GM23338 (cell line): ENCODE measurements around the gene MYLK. TPM values are rescaled to one million over a fixed set of nuclear protein-coding genes. Genes with fewer than 3 reads are reported as not detected.

Experiments used
- ATAC-seq: fragments of 200-7000 bp; cut with Tn5 transposase; 3 replicates; pipeline ENCODE4 v1.9.1; 2020
- DNase-seq: peaks from one replicate; pipeline ENCODE4 v3.0.0-alpha.2; 2015; ENCODE audit warnings: low spot score
- H2AFZ ChIP-seq: fragments of 200-600 bp; sonication (generic); 2 replicates; pipeline ENCODE4 v1.8.0; 2016; ENCODE audit warnings: antibody characterized with exemption, mild to moderate bottlenecking, moderate library complexity
- H3F3A ChIP-seq: fragments of 200-600 bp; sonication (generic); replicated peaks from 2 replicates; pipeline ENCODE4 v1.8.0; 2017; ENCODE audit warnings: antibody characterized with exemption, mixed run types, low read depth
- H3K27ac ChIP-seq: fragments of 200-600 bp; sonication (generic); 2 replicates; pipeline ENCODE4 v1.6.1; 2016; ENCODE audit warnings: low read depth
- H3K27me3 ChIP-seq: fragments of 200-600 bp; sonication (generic); 2 replicates; pipeline ENCODE4 v1.8.0; 2016; ENCODE audit warnings: mild to moderate bottlenecking, mixed run types, moderate library complexity; ENCODE audit not compliant: insufficient read depth
- H3K36me3 ChIP-seq: fragments of 200-600 bp; sonication (generic); 2 replicates; pipeline ENCODE4 v1.8.0; 2016; ENCODE audit warnings: mild to moderate bottlenecking; ENCODE audit not compliant: insufficient read depth
- H3K4me1 ChIP-seq: fragments of 200-600 bp; sonication (generic); 2 replicates; pipeline ENCODE4 v1.8.0; 2016; ENCODE audit warnings: mild to moderate bottlenecking, moderate library complexity; ENCODE audit not compliant: insufficient read depth
- H3K4me2 ChIP-seq: fragments of 200-600 bp; sonication (generic); 2 replicates; pipeline ENCODE4 v1.7.1; 2017; ENCODE audit warnings: mixed run types
- H3K4me3 ChIP-seq: fragments of 200-600 bp; sonication (generic); 2 replicates; pipeline ENCODE4 v1.6.1; 2016; ENCODE audit warnings: mixed run types
- H3K79me2 ChIP-seq: fragments of 200-600 bp; sonication (generic); replicated peaks from 2 replicates; pipeline ENCODE4 v1.8.0; 2017; ENCODE audit warnings: mild to moderate bottlenecking; ENCODE audit not compliant: insufficient read depth
- H3K9me2 ChIP-seq: fragments of 200-600 bp; sonication (generic); 2 replicates; pipeline ENCODE4 v1.8.0; 2017; ENCODE audit not compliant: insufficient read depth
- H4K20me1 ChIP-seq: fragments of 200-600 bp; sonication (generic); replicated peaks from 2 replicates; pipeline ENCODE4 v1.8.0; 2017; ENCODE audit warnings: mild to moderate bottlenecking; ENCODE audit not compliant: insufficient read depth
- H3K27ac Mint-ChIP-seq: 2 replicates; pipeline ENCODE4 v1.8.0; 2020; ENCODE audit warnings: inconsistent platforms, mild to moderate bottlenecking, moderate library complexity, mixed read lengths
- H3K27me3 Mint-ChIP-seq: 3 replicates; pipeline ENCODE4 v1.8.0; 2022; ENCODE audit warnings: low read depth, mild to moderate bottlenecking, moderate library complexity, mixed read lengths, inconsistent platforms; ENCODE audit not compliant: insufficient read depth, poor library complexity
- H3K36me3 Mint-ChIP-seq: 3 replicates; pipeline ENCODE4 v1.8.0; 2021; ENCODE audit warnings: low read depth, mild to moderate bottlenecking, inconsistent platforms, moderate library complexity, mixed read lengths
- H3K4me1 Mint-ChIP-seq: 3 replicates; pipeline ENCODE4 v1.8.0; 2020; ENCODE audit warnings: mild to moderate bottlenecking, inconsistent platforms, mixed read lengths
- H3K4me3 Mint-ChIP-seq: 3 replicates; pipeline ENCODE4 v1.8.0; 2021; ENCODE audit warnings: moderate library complexity, mild to moderate bottlenecking, inconsistent platforms, mixed read lengths
- H3K9me3 Mint-ChIP-seq: 3 replicates; pipeline ENCODE4 v1.8.0; 2020; ENCODE audit warnings: moderate library complexity, mild to moderate bottlenecking, inconsistent platforms, mixed read lengths
- CREB1 ChIP-seq: fragments of 250-450 bp; sonication (Bioruptor Pico); IDR thresholded peaks from 2 replicates; pipeline ENCODE4 v1.5.0; 2020; ENCODE audit warnings: low read depth, mild to moderate bottlenecking, moderate library complexity
- CTCF ChIP-seq, 2 experiments: fragments of 200-600 bp in 1 of 2; sonication (generic) in 1 of 2; conservative IDR thresholded peaks; 2 replicates each; pipeline versions ENCODE4 v1.5.1 to v1.6.1; 2016 to 2017; ENCODE audit warnings: antibody characterized with exemption in 2 of 2, low read depth in 2 of 2, mild to moderate bottlenecking in 2 of 2, moderate library complexity in 1 of 2
- ETS1 ChIP-seq: IDR thresholded peaks from 2 replicates; pipeline ENCODE4 v1.6.1; 2016; ENCODE audit warnings: antibody characterized with exemption
- EZH2 ChIP-seq: fragments of 200-600 bp; sonication (generic); IDR thresholded peaks from one replicate; pipeline ENCODE4 v1.8.0; 2017; ENCODE audit warnings: antibody characterized with exemption, mild to moderate bottlenecking, low read depth; ENCODE audit not compliant: unreplicated experiment
- EZH2phosphoT487 ChIP-seq: fragments of 200-600 bp; sonication (generic); IDR thresholded peaks from one replicate; pipeline ENCODE4 v1.8.1; 2018; ENCODE audit warnings: antibody characterized with exemption; ENCODE audit not compliant: unreplicated experiment
- JUNB ChIP-seq: IDR thresholded peaks from one replicate; pipeline ENCODE4 v1.6.1; 2016; ENCODE audit warnings: antibody characterized with exemption; ENCODE audit not compliant: unreplicated experiment
- NANOG ChIP-seq: IDR thresholded peaks from 2 replicates; pipeline ENCODE4 v1.6.1; 2016; ENCODE audit warnings: antibody characterized with exemption, borderline replicate concordance
- POLR2AphosphoS5 ChIP-seq: IDR thresholded peaks from 2 replicates; pipeline ENCODE4 v1.6.1; 2016; ENCODE audit warnings: antibody characterized with exemption, low read depth
- REST ChIP-seq: IDR thresholded peaks from one replicate; pipeline ENCODE4 v1.6.1; 2018; ENCODE audit warnings: antibody characterized with exemption; ENCODE audit not compliant: unreplicated experiment
- STAT1 ChIP-seq: IDR thresholded peaks from one replicate; pipeline ENCODE4 v1.6.1; 2016; ENCODE audit warnings: antibody characterized with exemption; ENCODE audit not compliant: unreplicated experiment
- ZNF114 ChIP-seq: fragments of 250-450 bp; sonication (Bioruptor Pico); IDR thresholded peaks from 2 replicates; pipeline ENCODE4 v1.5.0; 2020; ENCODE audit warnings: mild to moderate bottlenecking, moderate library complexity
- ZNF331 ChIP-seq: fragments of 250-450 bp; sonication (Bioruptor Pico); IDR thresholded peaks from 2 replicates; pipeline ENCODE4 v1.5.0; 2020; ENCODE audit warnings: low read depth, mild to moderate bottlenecking, moderate library complexity
- ZNF462 ChIP-seq: fragments of 250-450 bp; sonication (Bioruptor Pico); IDR thresholded peaks from 2 replicates; pipeline ENCODE4 v1.5.0; 2020; ENCODE audit warnings: mild to moderate bottlenecking, moderate library complexity
- polyA plus RNA-seq: library from polyadenylated mRNA; unstranded; fragments of >200 nt; fragmentation: Nextera tagmentation; extraction: Ambion mirVana; gene quantifications from 2 replicates; pipeline ENCODE4 v1.2.1, GENCODE V29; 2016
- total RNA-seq: library from RNA; depleted of rRNA; stranded (reverse); fragments of >200 nt; shearing (Covaris generic); gene quantifications from 2 replicates; pipeline ENCODE4 v1.2.3, GENCODE V29; 2014

Gene MYLK
- total and polyA plus RNA-seq, 2 experiments from 2014 or later, result 11.5 to 17.9 TPM

- H3K9me3 Mint-ChIP-seq, result no peaks in the 10 kb centered on the region
- DNase-seq, result no peak
- peaks cover 15% of the 10 kb centered on the region for H3K4me1 Mint-ChIP-seq
- Histone ChIP-seq H3K27me3 (no peaks in the 10 kb centered on the region), H2AFZ (no peak overlapping the region), H3K36me3 (no peaks in the 10 kb centered on the region), H3K27ac (no peak overlapping the region), H3K4me3 (no peak overlapping the region), H3F3A (no peaks in the 10 kb centered on the region), H3K4me2 (no peak overlapping the region), H3K4me1 (peaks cover 5% of the 10 kb centered on the region; the same call in 1 of the 2 replicates), H3K79me2 (no peaks in the 10 kb centered on the region), H3K9me2 (no peaks in the 10 kb centered on the region), H4K20me1 (no peaks in the 10 kb centered on the region)
- TF ChIP-seq NANOG, result no peak
- no peak for TF ChIP-seq CREB1
- TF ChIP-seq ETS1, result no peak
- TF ChIP-seq ZNF114 (CRISPR knock-in tag), result no peak
- TF ChIP-seq EZH2phosphoT487, result no peak
- no peak for TF ChIP-seq CTCF (conservative IDR thresholded peaks at IDR 0.05; ENCODE audit: low read depth in 2 of 2)
- no peak for TF ChIP-seq ZNF331
- no peak for TF ChIP-seq REST
- TF ChIP-seq ZNF462, result no peak
- no peak for TF ChIP-seq EZH2
- TF ChIP-seq STAT1, result no peak
- TF ChIP-seq JUNB, result no peak
- TF ChIP-seq POLR2AphosphoS5, result no peak
- H3K36me3 Mint-ChIP-seq, result peaks cover 8% of the 10 kb centered on the region; the same call in 1 of the 3 replicates
- ATAC-seq, result no peak
- no peak overlapping the region for H3K4me3 Mint-ChIP-seq
- H3K27me3 Mint-ChIP-seq, result peaks cover 4% of the 10 kb centered on the region
- no peak overlapping the region for H3K27ac Mint-ChIP-seq
Observed at GRCh38 chr3:123684209-123684608, 199.9 kb downstream of the MYLK start.
